Embryonic facial prominence (tissue), 1 donor: Measurements from ENCODE around the gene UBA6.

Experiments used
- DNase-seq: peaks from one replicate; pipeline ENCODE4 v3.0.0-alpha.2; 2016; ENCODE audit errors: extremely low spot score

Gene UBA6

DNA sequence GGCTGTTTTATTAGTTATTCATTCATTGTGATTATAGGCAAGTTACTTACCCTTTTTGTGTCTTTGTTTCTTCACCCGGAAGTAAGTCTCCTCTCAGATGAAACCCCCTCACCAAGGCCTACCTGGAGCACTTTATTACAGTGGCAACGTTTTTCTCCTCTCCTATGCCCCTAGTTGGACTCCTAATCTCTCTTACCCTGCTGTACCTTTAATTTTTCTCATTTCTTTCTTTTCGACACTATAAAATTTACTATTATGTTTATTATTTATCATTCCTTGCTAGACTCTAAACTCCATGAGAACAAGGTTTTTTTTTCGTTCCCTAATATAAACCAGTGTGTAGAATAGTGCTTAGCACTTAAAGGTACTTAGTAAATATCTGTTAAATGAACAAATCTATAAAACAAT, 124.9 kb downstream of the UBA6 start:
- no peak for DNase-seq

DNA sequence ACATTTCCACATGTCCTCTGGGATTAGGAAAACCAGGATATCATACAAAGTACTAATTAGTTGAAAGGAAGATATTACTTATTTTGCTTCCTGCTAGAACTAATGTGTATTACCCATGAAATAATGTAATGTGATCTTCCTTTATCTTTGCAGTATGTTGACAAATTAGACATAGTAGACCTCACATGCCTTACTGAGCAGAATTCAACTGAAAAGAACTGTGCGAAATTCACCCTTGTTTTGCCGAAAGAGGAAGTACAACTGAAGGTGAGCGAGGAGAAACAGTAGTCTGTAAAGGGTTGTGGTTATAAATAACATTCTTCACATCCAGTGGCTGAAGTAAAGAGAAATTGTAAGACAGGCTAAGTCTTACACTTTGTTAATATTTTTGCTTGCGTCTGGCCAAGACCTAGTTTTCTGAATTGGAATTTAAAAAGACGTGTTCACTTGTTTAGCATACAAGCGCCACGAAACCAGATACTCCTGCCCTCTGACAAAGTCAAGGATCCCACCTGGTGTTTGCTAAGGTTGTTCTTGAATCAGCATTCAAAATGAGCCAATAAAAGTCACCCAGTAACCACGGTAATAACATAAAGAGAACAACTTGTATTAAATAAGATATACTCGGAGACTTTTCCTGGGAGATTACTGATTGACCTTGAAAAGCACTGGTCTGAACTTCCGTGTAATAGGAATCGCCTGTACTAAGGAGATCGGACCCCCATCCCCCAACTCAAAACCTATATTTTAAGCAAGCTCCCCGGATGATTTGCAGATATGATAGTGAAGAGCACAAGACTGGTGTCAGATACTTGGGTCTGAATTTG, 125.5 kb downstream of the UBA6 start:
- DNase-seq: no peak

DNA sequence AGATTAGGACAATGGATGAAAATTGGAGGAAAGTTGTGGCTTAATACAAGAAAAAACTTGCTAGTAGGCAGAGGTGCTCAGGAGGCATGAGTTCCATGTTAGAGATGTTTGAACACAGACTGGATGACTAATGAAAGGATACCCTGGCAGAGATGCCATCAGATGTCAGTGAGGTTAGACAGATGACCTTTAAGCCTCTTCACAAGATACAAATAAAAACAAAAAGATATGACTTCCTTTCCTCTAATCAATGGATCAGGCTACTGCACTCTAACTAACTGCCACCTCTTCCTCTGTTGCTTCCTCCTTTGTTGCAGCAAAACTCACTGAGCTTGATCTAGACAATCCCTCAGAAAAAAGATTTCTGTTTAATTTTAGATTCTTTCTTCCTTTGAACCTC, 127.8 kb downstream of the UBA6 start:
- DNase-seq: no peak

DNA sequence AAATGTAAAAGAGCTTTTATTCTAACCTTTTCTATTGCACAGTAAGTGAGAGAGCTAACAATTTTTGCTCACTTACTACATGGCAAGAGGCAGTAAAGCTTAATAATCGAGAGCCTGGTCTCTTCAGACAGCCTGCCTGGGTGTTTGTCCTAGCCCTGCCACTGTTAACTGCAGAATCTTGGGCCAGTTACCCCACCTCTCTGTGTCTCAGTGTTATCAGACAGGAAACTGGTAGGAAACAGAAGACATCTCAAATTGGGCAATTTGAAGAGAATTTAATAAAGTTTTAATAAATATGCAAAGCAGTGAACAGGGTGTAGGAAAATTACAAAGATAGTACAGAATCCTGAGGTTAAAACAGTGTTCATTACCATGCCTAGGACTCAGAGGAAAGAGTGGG, 129.0 kb downstream of the UBA6 start:
- DNase-seq: no peak

DNA sequence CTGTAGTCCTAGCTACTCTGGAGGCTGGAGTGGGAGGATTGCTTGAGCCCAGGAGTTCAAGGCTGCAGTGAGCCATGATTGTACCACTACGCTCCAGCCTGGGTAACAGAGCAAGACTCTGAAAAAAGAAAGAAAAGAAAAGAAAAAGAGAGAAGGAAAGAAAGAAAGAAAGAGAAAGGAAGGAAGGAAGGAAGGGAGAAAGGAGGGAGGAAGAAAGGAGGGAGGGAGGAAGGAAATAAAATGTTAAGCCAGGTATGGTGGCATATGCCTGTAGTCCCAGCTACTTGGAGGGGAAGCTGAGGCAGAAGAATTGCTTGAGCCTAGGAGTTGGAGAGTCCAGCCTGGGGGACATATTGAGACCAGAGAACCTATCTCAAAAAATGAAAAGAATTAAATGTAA, 130.4 kb downstream of the UBA6 start:
- no peak for DNase-seq

DNA sequence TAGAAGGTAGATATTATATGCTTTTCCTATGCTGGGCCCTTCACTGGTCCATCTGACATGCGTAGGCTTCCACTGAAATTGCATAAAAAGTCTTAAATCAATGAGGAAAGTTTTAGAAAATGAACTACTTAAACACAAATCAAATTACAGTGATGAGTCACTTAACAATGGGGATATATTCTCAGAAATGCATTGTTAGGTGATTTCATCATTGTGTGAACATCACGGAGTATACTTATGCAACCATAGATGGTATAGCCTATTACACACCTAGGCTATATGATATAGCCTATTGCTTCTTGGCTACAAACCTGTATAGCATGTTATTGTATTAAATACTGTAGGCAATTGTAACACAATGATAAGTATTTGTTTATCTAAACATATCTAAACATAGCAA, 132.1 kb downstream of the UBA6 start:
- DNase-seq: no peak

DNA sequence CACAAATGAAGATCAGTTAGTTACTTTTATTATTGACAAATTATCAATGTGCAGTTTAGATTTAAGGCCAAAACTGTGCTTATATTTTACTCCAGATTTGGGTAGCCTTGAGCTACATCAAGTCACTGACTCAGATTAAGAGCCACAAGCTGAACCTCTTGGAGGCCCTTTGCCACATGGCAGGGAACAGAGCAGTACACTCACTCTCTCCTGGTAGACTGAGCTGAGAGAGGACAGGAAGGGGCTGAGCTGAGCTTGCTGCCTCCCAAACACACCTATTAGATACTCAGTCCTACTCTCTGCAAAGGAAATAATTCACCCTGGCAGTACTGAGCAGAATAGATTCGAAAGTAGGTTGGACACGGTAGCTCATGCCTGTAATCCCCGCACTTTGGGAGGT, 134.6 kb downstream of the UBA6 start:
- DNase-seq: no peak

DNA sequence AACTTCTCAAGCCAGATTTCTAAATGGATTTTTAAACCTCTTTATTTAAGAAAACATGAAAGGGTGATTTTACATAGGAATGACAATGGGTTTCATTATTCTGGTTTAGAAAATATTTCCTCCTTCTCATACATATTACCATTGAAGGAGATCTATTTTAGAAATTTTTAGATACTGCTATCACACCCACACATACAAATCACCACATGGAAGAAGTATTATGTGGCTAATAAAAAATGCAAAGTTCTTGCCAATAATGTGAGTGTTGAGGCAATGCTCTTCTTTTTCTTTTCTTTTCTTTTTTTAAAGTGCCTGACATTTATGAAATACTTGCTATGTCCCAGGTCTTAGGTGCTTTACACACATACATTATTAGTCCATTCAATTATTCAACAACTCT, 135.7 kb downstream of the UBA6 start:
- DNase-seq: no peak
